ENCODE results near the gene ZDHHC21.

The ZDHHC21 gene

DNA sequence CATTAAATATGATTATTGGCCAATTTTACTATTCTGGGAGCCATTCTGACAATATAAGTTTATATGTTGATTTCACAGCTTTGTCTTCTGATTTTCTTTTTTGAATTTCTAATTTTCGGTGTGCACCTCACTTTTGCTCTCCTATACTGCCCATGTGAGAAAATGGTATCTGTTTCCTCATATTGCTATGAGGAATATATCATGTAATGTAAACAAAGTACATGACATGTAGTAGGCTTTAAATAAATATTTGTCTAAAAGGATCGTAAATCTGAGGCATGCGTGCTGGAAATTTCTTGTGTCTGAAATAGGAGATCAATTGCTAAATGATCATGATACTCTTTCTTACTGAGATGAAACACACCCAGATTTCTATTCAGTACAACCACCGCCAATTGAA, 119.9 kb downstream of the ZDHHC21 start:
- POLR2A ChIA-PET: no interaction called here
- TF ChIP-seq, protein P1, sequence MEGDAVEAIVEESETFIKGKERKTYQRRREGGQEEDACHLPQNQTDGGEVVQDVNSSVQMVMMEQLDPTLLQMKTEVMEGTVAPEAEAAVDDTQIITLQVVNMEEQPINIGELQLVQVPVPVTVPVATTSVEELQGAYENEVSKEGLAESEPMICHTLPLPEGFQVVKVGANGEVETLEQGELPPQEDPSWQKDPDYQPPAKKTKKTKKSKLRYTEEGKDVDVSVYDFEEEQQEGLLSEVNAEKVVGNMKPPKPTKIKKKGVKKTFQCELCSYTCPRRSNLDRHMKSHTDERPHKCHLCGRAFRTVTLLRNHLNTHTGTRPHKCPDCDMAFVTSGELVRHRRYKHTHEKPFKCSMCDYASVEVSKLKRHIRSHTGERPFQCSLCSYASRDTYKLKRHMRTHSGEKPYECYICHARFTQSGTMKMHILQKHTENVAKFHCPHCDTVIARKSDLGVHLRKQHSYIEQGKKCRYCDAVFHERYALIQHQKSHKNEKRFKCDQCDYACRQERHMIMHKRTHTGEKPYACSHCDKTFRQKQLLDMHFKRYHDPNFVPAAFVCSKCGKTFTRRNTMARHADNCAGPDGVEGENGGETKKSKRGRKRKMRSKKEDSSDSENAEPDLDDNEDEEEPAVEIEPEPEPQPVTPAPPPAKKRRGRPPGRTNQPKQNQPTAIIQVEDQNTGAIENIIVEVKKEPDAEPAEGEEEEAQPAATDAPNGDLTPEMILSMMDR (IDR thresholded peaks at IDR 0.05; ENCODE audit: control extremely low read depth, extremely low read depth, low read depth, missing control alignments): no peak
- CTCF ChIA-PET: interaction anchor here (1.1 kb wide), 1 partner anchor 9 kb away, joined by 4 read pairs; no protein-coding TSS in a partner anchor
- no peak for DNase-seq (ENCODE audit: extremely low spot score)

DNA sequence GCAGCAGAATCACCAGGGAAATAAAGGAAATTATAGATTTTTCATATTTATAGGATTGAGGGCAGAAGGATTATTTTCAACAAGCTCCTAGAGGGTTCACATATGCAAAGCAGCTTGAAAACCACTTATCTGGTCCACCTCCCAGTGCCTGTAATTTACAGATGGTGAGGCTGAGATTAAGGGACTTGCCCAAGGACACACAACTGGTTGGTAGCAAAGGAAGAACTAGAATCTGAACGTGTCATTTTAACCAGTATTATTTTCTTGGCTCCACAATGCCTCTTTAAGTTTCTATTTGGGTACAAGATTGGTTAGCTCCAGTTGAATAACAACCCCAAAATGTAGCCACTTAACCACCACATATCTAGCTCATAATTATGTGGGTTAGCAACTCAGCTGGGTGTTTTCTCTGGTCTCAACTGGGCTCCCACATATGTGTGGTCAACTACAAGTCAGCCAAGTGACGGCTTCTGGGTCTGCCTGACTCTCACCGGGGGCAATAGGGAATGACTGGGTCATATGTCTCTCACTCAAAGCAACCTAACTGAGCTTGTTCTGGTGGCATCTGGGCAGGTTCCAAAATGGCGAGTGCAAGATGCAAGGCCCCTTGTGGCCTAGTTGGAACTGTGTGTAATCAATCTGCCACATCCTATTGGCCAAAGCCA, 127.7 kb downstream of the ZDHHC21 start:
- POLR2A ChIA-PET: no interaction called here
- CTCF ChIA-PET: interaction anchor here (0.9 to 2.3 kb wide), 4 partner anchors 18 to 37 kb away, joined by 3 to 6 read pairs (median 4); no protein-coding TSS in a partner anchor
- TF ChIP-seq, protein P1 (IDR thresholded peaks at IDR 0.05; ENCODE audit: control extremely low read depth, extremely low read depth, low read depth, missing control alignments): no peak

DNA sequence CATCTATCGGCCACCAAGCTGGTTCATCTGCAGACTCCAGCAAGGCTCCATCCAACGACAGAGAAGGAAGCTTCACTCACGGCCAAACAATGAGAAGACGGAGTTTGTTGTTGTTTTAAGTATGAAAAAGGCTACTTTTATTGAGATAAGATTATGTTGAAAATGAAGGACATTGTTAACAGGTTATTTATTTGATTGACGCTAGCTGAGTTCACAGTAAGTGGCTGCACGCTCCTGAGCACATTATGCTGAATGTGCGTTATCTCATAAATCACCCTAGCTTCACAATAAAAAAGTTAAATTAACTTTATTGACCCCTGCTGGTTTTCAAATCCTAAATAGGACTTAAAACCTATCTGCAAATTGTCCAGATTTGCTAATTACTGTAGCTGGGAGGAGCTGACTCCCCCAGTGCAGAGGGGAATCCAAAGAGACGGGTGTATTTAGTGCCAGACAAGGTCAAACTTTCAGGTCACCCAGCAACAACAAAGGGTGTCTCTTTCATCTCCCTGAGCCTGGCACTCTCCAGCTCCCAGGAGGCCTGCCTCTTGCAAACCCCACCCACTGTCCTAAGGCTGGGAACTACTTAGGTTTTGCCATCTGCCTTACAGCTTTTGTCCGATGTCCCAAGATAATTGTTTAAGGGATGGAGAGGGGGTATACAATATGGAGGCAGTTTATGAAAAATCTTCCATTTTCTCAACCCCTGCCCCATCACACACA, 129.2 kb downstream of the ZDHHC21 start:
- ChIA-PET POLR2A (no interaction called here), CTCF (interaction anchor here (1.1 to 1.9 kb wide), 4 partner anchors 10 to 204 kb away, joined by 3 to 4 read pairs (median 3); no protein-coding TSS in a partner anchor)
- DNase-seq (ENCODE audit: extremely low spot score): no peak
- TF ChIP-seq, protein P1 (IDR thresholded peaks at IDR 0.05; ENCODE audit: control extremely low read depth, extremely low read depth, low read depth, missing control alignments): no peak

More for the DNA sequence above, 127.7 kb downstream of the ZDHHC21 start:
- DNase-seq (ENCODE audit: extremely low spot score): no peak

DNA sequence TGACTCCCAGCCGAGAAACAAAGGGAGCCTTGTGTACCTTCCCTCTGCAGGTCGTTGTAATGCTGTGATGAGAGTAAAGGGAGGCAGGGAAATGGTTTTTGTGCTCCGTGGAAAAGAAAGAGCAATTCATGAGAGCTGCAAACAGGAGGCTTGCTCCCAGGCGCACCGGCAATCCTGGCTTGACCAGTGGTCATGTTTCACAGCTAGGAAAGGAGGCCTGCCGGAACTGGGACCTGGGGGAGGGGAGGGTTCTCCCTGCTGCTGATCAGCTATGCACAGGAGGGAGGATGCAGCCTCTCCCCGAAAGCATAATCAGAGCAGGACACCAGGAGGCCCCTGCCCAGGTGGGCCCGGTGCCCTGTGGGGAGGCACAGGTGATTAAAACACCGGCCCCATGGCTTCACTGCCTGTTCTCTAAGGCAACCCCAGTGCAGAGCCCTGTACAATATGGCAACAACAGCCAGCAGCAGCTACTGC, 131.3 kb downstream of the ZDHHC21 start:
- TF ChIP-seq, protein P1 (IDR thresholded peaks at IDR 0.05; ENCODE audit: control extremely low read depth, extremely low read depth, low read depth, missing control alignments): no peak
- CTCF ChIA-PET: no interaction called here
- POLR2A ChIA-PET: no interaction called here
- no peak for DNase-seq (ENCODE audit: extremely low spot score)

Measured in GM10248 (cell line).